ENCODE measurements around the gene CDH1.
"Not testable (repeated sequence)": the region's sequence is repeated elsewhere in the genome, so short reads cannot be mapped to it uniquely, and the experiment has no call there.

CDH1 gene

GRCh38 chr16:68713361-68713760 is 23.7 kb upstream of the CDH1 start:
- Histone ChIP-seq H3K36me3 (ENCODE audit: insufficient read depth, low read depth, low read length) (no peaks in the 10 kb centered on the region), H3K27ac (ENCODE audit: low read length) (no peak overlapping the region), H3K4me3 (ENCODE audit: low read length) (no peak overlapping the region), H3K27me3 (ENCODE audit: insufficient read depth, low read length) (no peaks in the 10 kb centered on the region), H3K9me3 (ENCODE audit: insufficient read depth, low read depth, low read length) (no peaks in the 10 kb centered on the region), H3K9ac (ENCODE audit: low read depth, low read length) (no peak overlapping the region), H3K4me1 (ENCODE audit: insufficient read depth, low read length) (peaks cover 2% of the 10 kb centered on the region)

GRCh38 chr16:68715471-68715870 is 21.6 kb upstream of the CDH1 start:
- Histone ChIP-seq H3K9ac (ENCODE audit: low read depth, low read length) (no peak overlapping the region), H3K4me3 (ENCODE audit: low read length) (no peak overlapping the region), H3K27ac (ENCODE audit: low read length) (no peak overlapping the region), H3K36me3 (ENCODE audit: insufficient read depth, low read depth, low read length) (no peaks in the 10 kb centered on the region), H3K9me3 (ENCODE audit: insufficient read depth, low read depth, low read length) (no peaks in the 10 kb centered on the region), H3K4me1 (ENCODE audit: insufficient read depth, low read length) (peaks cover 2% of the 10 kb centered on the region), H3K27me3 (ENCODE audit: insufficient read depth, low read length) (no peaks in the 10 kb centered on the region)

GRCh38 chr16:68716516-68716915 is 20.6 kb upstream of the CDH1 start:
- not testable (repeated sequence) for H3K27ac ChIP-seq (ENCODE audit: low read length); H3K4me1 ChIP-seq (ENCODE audit: insufficient read depth, low read length); H3K4me3 ChIP-seq (ENCODE audit: low read length); H3K27me3 ChIP-seq (ENCODE audit: insufficient read depth, low read length); H3K36me3 ChIP-seq (ENCODE audit: insufficient read depth, low read depth, low read length); H3K9ac ChIP-seq (ENCODE audit: low read depth, low read length); H3K9me3 ChIP-seq (ENCODE audit: insufficient read depth, low read depth, low read length)

GRCh38 chr16:68717684-68718083 is 19.4 kb upstream of the CDH1 start:
- H3K36me3 ChIP-seq (ENCODE audit: insufficient read depth, low read depth, low read length): no peaks in the 10 kb centered on the region
- no peaks in the 10 kb centered on the region for H3K27me3 ChIP-seq (ENCODE audit: insufficient read depth, low read length)
- no peaks in the 10 kb centered on the region for H3K9me3 ChIP-seq (ENCODE audit: insufficient read depth, low read depth, low read length)
- H3K4me1 ChIP-seq (ENCODE audit: insufficient read depth, low read length): peaks cover 2% of the 10 kb centered on the region
- no peak overlapping the region for H3K4me3 ChIP-seq (ENCODE audit: low read length)
- no peak overlapping the region for H3K9ac ChIP-seq (ENCODE audit: low read depth, low read length)
- no peak overlapping the region for H3K27ac ChIP-seq (ENCODE audit: low read length)

- Histone ChIP-seq H3K27me3 (ENCODE audit: insufficient read depth, low read length) (no peaks in the 10 kb centered on the region), H3K27ac (ENCODE audit: low read length) (no peak overlapping the region)
Observed at GRCh38 chr16:68718590-68718989, 18.5 kb upstream of the CDH1 start.

DNA sequence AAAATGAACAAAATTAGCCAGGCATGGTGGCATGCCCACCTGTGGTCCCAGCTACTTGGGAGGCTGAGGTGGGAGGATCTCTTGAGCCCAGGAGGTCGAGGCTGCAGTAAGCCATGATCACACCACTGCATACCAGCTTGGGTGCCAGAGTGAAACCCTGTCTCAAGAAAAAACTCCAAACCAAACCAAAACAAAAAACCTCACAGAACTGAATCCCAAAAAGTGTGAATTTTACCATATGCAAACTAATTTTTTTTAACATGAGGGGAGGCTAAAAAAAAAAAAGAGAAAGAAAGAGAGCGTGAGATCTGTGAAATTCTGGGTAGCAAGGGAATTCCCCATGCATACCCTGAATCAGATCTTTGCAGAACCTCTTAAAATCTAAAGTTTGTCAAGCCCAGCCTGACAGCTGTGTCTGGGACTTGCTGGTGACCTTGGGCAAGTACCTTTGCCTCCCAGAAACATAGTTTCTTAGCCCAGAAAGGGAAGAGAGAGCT is 17.1 kb upstream of the CDH1 start:
- no peak overlapping the region for H3K9ac ChIP-seq (ENCODE audit: low read depth, low read length)
- no peaks in the 10 kb centered on the region for H3K36me3 ChIP-seq (ENCODE audit: insufficient read depth, low read depth, low read length)
- H3K9me3 ChIP-seq (ENCODE audit: insufficient read depth, low read depth, low read length): no peaks in the 10 kb centered on the region
- no peaks in the 10 kb centered on the region for H3K27me3 ChIP-seq (ENCODE audit: insufficient read depth, low read length)
- H3K27ac ChIP-seq (ENCODE audit: low read length): no peak overlapping the region
- peaks cover 2% of the 10 kb centered on the region for H3K4me1 ChIP-seq (ENCODE audit: insufficient read depth, low read length)
- H3K4me3 ChIP-seq (ENCODE audit: low read length): no peak overlapping the region

More at GRCh38 chr16:68718590-68718989, 18.5 kb upstream of the CDH1 start:
- Histone ChIP-seq H3K4me3 (ENCODE audit: low read length) (no peak overlapping the region), H3K4me1 (ENCODE audit: insufficient read depth, low read length) (peaks cover 2% of the 10 kb centered on the region), H3K9ac (ENCODE audit: low read depth, low read length) (no peak overlapping the region), H3K9me3 (ENCODE audit: insufficient read depth, low read depth, low read length) (no peaks in the 10 kb centered on the region), H3K36me3 (ENCODE audit: insufficient read depth, low read depth, low read length) (no peaks in the 10 kb centered on the region)

DNA sequence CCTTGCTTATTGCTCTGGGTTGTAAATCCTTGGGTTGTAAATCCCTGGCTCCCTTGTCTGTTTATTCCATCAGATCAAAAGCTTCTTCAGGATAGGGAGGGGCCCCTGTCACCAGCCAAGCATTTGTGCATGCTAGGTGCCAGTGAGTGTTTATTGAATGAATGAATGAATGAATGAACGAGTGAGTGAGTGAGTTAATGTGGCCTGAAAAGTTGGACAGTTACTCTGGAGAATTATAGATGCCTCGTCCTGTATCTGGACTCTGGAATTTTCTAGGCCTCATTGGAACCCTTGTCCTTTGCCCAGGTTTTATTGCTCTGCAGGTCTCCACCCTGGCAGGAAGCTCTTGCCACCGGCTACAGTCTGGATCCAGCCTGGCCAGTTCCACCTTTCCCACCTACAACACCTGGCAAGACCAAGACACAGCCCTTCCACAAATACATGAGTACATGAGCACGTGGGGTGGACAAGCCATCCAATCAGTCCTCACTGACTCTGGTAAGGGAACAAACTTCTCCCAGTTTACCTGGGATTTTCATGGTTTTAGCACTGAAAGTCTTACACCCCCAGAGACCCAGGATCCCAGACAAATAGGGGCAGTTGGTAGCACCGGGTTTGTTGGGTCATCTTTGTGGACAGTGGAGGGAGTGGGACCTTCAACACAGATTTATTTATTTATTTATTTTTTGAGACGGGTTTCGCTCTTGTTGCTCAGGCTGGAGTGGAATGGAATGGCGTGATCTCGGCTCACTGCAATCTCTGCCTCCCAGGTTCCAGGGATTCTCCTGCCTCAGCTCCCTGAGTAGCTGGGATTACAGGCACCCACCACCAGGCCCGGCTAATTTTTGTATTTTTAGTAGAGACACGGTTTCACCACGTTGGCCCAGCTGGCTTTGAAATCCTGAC is 14.7 kb upstream of the CDH1 start:
- Histone ChIP-seq H3K4me3 (ENCODE audit: low read length) (no peak overlapping the region), H3K4me1 (ENCODE audit: insufficient read depth, low read length) (no peaks in the 10 kb centered on the region), H3K27ac (ENCODE audit: low read length) (no peak overlapping the region)

GRCh38 chr16:68724797-68725196 is 12.3 kb upstream of the CDH1 start:
- no peaks in the 10 kb centered on the region for H3K27me3 ChIP-seq (ENCODE audit: insufficient read depth, low read length)
- H3K9ac ChIP-seq (ENCODE audit: low read depth, low read length): no peak overlapping the region
- H3K27ac ChIP-seq (ENCODE audit: low read length): no peak overlapping the region
- H3K4me3 ChIP-seq (ENCODE audit: low read length): no peak overlapping the region
- no peaks in the 10 kb centered on the region for H3K4me1 ChIP-seq (ENCODE audit: insufficient read depth, low read length)
- H3K36me3 ChIP-seq (ENCODE audit: insufficient read depth, low read depth, low read length): no peaks in the 10 kb centered on the region
- H3K9me3 ChIP-seq (ENCODE audit: insufficient read depth, low read depth, low read length): no peaks in the 10 kb centered on the region

More for the DNA sequence above, 14.7 kb upstream of the CDH1 start:
- no peaks in the 10 kb centered on the region for H3K27me3 ChIP-seq (ENCODE audit: insufficient read depth, low read length)
- H3K9ac ChIP-seq (ENCODE audit: low read depth, low read length): no peak overlapping the region
- no peaks in the 10 kb centered on the region for H3K36me3 ChIP-seq (ENCODE audit: insufficient read depth, low read depth, low read length)
- H3K9me3 ChIP-seq (ENCODE audit: insufficient read depth, low read depth, low read length): no peaks in the 10 kb centered on the region

DNA sequence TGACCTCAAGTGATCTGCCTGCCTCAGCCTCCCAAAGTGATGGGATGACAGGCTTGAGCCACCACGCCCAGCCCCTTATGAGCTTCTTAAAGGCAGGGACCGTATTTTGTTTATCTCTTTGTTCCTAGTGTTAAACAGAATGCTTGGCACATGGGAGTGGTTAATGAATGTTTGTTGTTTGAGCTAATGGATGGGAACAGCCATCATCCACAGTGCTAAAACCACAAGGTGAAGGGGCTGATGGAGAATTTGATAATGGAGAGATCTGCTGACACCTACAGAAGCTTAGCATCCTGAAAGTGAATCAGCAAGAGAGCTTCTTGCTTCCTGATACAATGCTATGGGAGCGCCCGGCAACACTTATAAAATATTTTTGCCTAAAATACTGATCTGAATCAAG is 8.6 kb upstream of the CDH1 start:
- Histone ChIP-seq H3K27ac (ENCODE audit: low read length) (no peak overlapping the region), H3K4me3 (ENCODE audit: low read length) (no peak overlapping the region), H3K9me3 (ENCODE audit: insufficient read depth, low read depth, low read length) (no peaks in the 10 kb centered on the region), H3K9ac (ENCODE audit: low read depth, low read length) (no peak overlapping the region), H3K27me3 (ENCODE audit: insufficient read depth, low read length) (no peaks in the 10 kb centered on the region), H3K4me1 (ENCODE audit: insufficient read depth, low read length) (peaks cover 10% of the 10 kb centered on the region), H3K36me3 (ENCODE audit: insufficient read depth, low read depth, low read length) (no peaks in the 10 kb centered on the region)

- no peak overlapping the region for H3K27ac ChIP-seq (ENCODE audit: low read length)
- H3K27me3 ChIP-seq (ENCODE audit: insufficient read depth, low read length): peaks cover 4% of the 10 kb centered on the region; the same call in 1 of the 2 replicates
- no peak overlapping the region for H3K4me3 ChIP-seq (ENCODE audit: low read length)
- H3K9ac ChIP-seq (ENCODE audit: low read depth, low read length): no peak overlapping the region
- H3K4me1 ChIP-seq (ENCODE audit: insufficient read depth, low read length): peaks cover 17% of the 10 kb centered on the region
- no peaks in the 10 kb centered on the region for H3K9me3 ChIP-seq (ENCODE audit: insufficient read depth, low read depth, low read length)
- no peaks in the 10 kb centered on the region for H3K36me3 ChIP-seq (ENCODE audit: insufficient read depth, low read depth, low read length)
Observed at GRCh38 chr16:68731637-68732036, 5.5 kb upstream of the CDH1 start.

DNA sequence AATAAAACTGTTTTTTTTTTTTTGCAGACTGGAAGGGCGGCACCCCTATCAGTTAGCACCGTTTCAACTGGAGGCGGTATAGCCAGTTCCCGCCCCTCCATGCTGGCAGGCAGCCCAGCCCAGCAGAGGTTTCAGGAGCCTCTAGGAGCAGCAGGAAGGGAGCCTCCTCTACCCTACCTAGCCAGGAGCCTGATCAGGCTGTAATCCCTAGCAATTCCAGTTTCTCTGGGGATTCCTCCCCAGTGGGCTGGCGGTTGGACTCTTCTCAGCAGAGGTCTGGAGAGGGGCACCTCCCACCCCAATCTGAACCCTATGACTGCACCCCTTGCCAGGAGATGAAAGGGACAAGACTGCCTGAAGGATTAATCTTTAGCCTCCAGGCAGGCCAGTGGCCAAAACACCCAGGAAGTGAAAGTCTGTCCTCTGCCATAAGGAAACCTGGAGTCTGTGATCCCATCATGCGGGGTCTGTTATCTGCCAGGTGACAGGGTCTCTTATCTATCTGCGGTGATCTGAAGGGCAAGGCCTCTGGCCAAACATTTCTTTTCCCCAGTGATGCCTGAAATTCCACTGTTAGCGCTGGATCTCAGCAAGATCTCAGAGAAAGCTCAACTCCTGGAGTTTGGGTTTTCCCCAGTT is 4.9 kb upstream of the CDH1 start:
- H3K9ac ChIP-seq (ENCODE audit: low read depth, low read length): peak overlapping the region; percentile 40; the same call in 1 of the 2 replicates
- peaks cover 17% of the 10 kb centered on the region for H3K4me1 ChIP-seq (ENCODE audit: insufficient read depth, low read length)
- no peaks in the 10 kb centered on the region for H3K9me3 ChIP-seq (ENCODE audit: insufficient read depth, low read depth, low read length)
- H3K4me3 ChIP-seq (ENCODE audit: low read length): peak overlapping the region; percentile 27
- H3K27ac ChIP-seq (ENCODE audit: low read length): peak overlapping the region; percentile 9
- H3K36me3 ChIP-seq (ENCODE audit: insufficient read depth, low read depth, low read length): no peaks in the 10 kb centered on the region
- peaks cover 10% of the 10 kb centered on the region; the same call in 1 of the 2 replicates for H3K27me3 ChIP-seq (ENCODE audit: insufficient read depth, low read length)
